Measurements from ENCODE around the gene FLNA. TPM values are rescaled to one million over a fixed set of nuclear protein-coding genes. Genes with fewer than 3 reads are reported as not detected.

Gene FLNA
- total and polyA plus RNA-seq, 9 of the 15 experiments (the other 6 are each of a cell fraction or from before 2014, with no cell fraction given): 6.2 to 735 (median 135) TPM

DNA sequence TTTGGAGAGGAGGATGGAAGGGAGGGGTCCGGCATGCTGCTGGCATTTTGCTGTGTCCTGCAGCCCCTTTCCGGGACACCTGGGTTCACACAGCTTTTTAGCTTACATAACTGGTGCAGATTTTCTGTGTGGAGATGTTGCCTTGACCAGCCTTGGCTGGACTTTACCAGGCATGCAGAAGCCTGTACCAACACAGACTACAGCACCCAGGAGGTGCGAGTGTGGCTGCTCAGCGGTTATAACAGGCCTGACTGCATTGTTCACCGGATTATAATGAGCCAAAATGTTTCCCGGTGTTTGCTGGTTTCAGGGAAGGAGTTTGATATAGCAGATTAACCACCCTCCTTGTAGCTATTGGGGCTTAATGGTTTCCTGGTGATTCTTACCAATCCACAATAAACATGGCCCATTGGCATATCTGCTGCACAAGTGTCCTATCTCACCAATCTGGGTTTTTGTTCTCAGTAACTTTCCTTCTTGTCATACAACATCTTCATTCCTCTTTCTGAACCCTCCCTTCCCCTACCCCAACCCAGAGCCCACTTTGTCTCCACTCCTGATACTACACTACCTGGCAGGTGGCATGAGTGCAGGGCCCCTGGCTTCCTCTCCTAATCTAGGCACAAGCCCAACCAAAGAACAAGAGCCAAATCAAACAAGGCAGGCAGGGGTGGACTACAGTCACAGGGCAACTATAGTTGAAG lies 27.6 kb upstream of the FLNA start:
- peak overlapping the region; percentile 36; the same call in 1 of the 3 replicates for H3K27ac ChIP-seq (ENCODE audit: extremely low read depth, low read depth, low read length)
- WGBS (ENCODE audit: insufficient coverage, low coverage, missing lambda C conversion rate): 37% methylated on average over 6 of the region's 6 CpGs

More for the DNA sequence above, 27.6 kb upstream of the FLNA start:
- H3K4me1 ChIP-seq (replicated peaks in 1 of 2; ENCODE audit: control insufficient read depth in 2 of 2, insufficient read depth in 2 of 2, low read length in 2 of 2): peaks cover 5 to 19% of the 10 kb centered on the region in 2 experiments; a peak in 3 of 5 replicates
- in situ Hi-C loops (cut with MboI) (loop anchor here (10.0 kb wide), 1 partner anchor 133 kb away; no protein-coding TSS in a partner anchor), intact Hi-C loops (cut with micrococcal nuclease) (no loop called here)
- H3K9me1 ChIP-seq (ENCODE audit: control insufficient read depth, insufficient read depth, low read length): no peaks in the 10 kb centered on the region
- ATAC-seq (peak; percentile 3; the same call in 1 of the 3 replicates), DNase-seq (ENCODE audit: extremely low read depth in 1 of 4, low spot score in 3 of 4) (no peak), FAIRE-seq (peak; percentile 56)
- H2AFZ ChIP-seq (ENCODE audit: low read depth, low read length): no peak overlapping the region
- H3K36me3 ChIP-seq (ENCODE audit: control insufficient read depth, insufficient read depth, low read length): peaks cover 35% of the 10 kb centered on the region
- H4K20me1 ChIP-seq (replicated peaks; ENCODE audit: control insufficient read depth, insufficient read depth, low read length): peaks cover 13% of the 10 kb centered on the region
- TF ChIP-seq NCOA1 (IDR thresholded peaks at IDR 0.05; ENCODE audit: low read depth) (no peak), C11orf30 (IDR thresholded peaks at IDR 0.05; ENCODE audit: low read depth) (no peak), ZSCAN32 (CRISPR knock-in tag; IDR thresholded peaks at IDR 0.05) (no peak), EGR1 (conservative IDR thresholded peaks at IDR 0.05) (no peak), FOSL1 (tag; conservative IDR thresholded peaks at IDR 0.05) (no peak)
- TF ChIP-seq, protein P1, sequence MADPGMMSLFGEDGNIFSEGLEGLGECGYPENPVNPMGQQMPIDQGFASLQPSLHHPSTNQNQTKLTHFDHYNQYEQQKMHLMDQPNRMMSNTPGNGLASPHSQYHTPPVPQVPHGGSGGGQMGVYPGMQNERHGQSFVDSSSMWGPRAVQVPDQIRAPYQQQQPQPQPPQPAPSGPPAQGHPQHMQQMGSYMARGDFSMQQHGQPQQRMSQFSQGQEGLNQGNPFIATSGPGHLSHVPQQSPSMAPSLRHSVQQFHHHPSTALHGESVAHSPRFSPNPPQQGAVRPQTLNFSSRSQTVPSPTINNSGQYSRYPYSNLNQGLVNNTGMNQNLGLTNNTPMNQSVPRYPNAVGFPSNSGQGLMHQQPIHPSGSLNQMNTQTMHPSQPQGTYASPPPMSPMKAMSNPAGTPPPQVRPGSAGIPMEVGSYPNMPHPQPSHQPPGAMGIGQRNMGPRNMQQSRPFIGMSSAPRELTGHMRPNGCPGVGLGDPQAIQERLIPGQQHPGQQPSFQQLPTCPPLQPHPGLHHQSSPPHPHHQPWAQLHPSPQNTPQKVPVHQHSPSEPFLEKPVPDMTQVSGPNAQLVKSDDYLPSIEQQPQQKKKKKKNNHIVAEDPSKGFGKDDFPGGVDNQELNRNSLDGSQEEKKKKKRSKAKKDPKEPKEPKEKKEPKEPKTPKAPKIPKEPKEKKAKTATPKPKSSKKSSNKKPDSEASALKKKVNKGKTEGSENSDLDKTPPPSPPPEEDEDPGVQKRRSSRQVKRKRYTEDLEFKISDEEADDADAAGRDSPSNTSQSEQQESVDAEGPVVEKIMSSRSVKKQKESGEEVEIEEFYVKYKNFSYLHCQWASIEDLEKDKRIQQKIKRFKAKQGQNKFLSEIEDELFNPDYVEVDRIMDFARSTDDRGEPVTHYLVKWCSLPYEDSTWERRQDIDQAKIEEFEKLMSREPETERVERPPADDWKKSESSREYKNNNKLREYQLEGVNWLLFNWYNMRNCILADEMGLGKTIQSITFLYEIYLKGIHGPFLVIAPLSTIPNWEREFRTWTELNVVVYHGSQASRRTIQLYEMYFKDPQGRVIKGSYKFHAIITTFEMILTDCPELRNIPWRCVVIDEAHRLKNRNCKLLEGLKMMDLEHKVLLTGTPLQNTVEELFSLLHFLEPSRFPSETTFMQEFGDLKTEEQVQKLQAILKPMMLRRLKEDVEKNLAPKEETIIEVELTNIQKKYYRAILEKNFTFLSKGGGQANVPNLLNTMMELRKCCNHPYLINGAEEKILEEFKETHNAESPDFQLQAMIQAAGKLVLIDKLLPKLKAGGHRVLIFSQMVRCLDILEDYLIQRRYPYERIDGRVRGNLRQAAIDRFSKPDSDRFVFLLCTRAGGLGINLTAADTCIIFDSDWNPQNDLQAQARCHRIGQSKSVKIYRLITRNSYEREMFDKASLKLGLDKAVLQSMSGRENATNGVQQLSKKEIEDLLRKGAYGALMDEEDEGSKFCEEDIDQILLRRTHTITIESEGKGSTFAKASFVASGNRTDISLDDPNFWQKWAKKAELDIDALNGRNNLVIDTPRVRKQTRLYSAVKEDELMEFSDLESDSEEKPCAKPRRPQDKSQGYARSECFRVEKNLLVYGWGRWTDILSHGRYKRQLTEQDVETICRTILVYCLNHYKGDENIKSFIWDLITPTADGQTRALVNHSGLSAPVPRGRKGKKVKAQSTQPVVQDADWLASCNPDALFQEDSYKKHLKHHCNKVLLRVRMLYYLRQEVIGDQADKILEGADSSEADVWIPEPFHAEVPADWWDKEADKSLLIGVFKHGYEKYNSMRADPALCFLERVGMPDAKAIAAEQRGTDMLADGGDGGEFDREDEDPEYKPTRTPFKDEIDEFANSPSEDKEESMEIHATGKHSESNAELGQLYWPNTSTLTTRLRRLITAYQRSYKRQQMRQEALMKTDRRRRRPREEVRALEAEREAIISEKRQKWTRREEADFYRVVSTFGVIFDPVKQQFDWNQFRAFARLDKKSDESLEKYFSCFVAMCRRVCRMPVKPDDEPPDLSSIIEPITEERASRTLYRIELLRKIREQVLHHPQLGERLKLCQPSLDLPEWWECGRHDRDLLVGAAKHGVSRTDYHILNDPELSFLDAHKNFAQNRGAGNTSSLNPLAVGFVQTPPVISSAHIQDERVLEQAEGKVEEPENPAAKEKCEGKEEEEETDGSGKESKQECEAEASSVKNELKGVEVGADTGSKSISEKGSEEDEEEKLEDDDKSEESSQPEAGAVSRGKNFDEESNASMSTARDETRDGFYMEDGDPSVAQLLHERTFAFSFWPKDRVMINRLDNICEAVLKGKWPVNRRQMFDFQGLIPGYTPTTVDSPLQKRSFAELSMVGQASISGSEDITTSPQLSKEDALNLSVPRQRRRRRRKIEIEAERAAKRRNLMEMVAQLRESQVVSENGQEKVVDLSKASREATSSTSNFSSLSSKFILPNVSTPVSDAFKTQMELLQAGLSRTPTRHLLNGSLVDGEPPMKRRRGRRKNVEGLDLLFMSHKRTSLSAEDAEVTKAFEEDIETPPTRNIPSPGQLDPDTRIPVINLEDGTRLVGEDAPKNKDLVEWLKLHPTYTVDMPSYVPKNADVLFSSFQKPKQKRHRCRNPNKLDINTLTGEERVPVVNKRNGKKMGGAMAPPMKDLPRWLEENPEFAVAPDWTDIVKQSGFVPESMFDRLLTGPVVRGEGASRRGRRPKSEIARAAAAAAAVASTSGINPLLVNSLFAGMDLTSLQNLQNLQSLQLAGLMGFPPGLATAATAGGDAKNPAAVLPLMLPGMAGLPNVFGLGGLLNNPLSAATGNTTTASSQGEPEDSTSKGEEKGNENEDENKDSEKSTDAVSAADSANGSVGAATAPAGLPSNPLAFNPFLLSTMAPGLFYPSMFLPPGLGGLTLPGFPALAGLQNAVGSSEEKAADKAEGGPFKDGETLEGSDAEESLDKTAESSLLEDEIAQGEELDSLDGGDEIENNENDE (IDR thresholded peaks at IDR 0.05; ENCODE audit: low read depth, low read length): peak; percentile 73
- H3K4me2 ChIP-seq (ENCODE audit: insufficient read depth, low read length): no peak overlapping the region
- ChIA-PET CTCF (ENCODE audit: low intra/inter-chr PET ratio) (no interaction called here), POLR2A (interaction anchor here (0.5 to 6.0 kb wide), 14 partner anchors 8 to 453 kb away, joined by 3 to 85 read pairs (median 4); partner anchors contain the start of genes ATP6AP1, DNASE1L1, EMD and LAGE3)
- H3K79me2 ChIP-seq (ENCODE audit: control insufficient read depth, insufficient read depth, low read length): peaks cover 39% of the 10 kb centered on the region
- no peak overlapping the region for H3K4me3 ChIP-seq
- H3K9ac ChIP-seq (ENCODE audit: insufficient read depth in 1 of 2, low read depth in 2 of 2, low read length in 2 of 2): no peak overlapping the region; a peak in 1 of 4 replicates
- H3K27me3 ChIP-seq (ENCODE audit: control insufficient read depth in 2 of 2, insufficient read depth in 2 of 2, low read length in 2 of 2): no peaks in the 10 kb centered on the region
- no TSS peak for BruUV-seq (replicated peaks)
- no peaks in the 10 kb centered on the region; the same call in 1 of the 2 replicates for H3K9me3 ChIP-seq (replicated peaks; ENCODE audit: control insufficient read depth, insufficient read depth, low read depth, low read length)
